GM21529 (cell line): ENCODE measurements around the gene TMEM31.

ENCODE experiments used
- ATAC-seq: cut with Tn5 transposase; IDR thresholded peaks from one replicate; pipeline ENCODE4 v1.9.1; 2021; ENCODE audit not compliant: unreplicated experiment

The TMEM31 gene

GRCh38 chrX:103710609-103711008 is at the start of gene TMEM31:
TSS of gene TMEM31 (plus strand) at chrX:103710909. CDS start at chrX:103712259, 1,350 bp downstream.
- ATAC-seq = no peak

- no peak for ATAC-seq
Measured at GRCh38 chrX:103663981-103664762, 46.5 kb upstream of the TMEM31 start.

GRCh38 chrX:103666202-103667107 is 44.3 kb upstream of the TMEM31 start:
- no peak for ATAC-seq

GRCh38 chrX:103669745-103670144 is 41.0 kb upstream of the TMEM31 start:
- ATAC-seq = no peak

GRCh38 chrX:103674531-103675454 is 35.9 kb upstream of the TMEM31 start:
- ATAC-seq = no peak

- ATAC-seq = no peak
Measured at GRCh38 chrX:103678199-103678993, 32.3 kb upstream of the TMEM31 start.

GRCh38 chrX:103681443-103681842 is 29.3 kb upstream of the TMEM31 start:
- ATAC-seq = no peak

GRCh38 chrX:103685396-103685795 is 25.3 kb upstream of the TMEM31 start:
- ATAC-seq = no peak

GRCh38 chrX:103686199-103687072 is 24.3 kb upstream of the TMEM31 start, which contains the start of gene MORF4L2:
TSS of gene MORF4L2 (minus strand) at chrX:103686699. CDS start at chrX:103677027, 9,672 bp downstream.
- ATAC-seq = peak; percentile 90

- ATAC-seq = peak; percentile 47
Measured at GRCh38 chrX:103687073-103687695, 23.5 kb upstream of the TMEM31 start.

GRCh38 chrX:103687696-103688201 is 23.0 kb upstream of the TMEM31 start:
- ATAC-seq = no peak

GRCh38 chrX:103688946-103689345 is 21.8 kb upstream of the TMEM31 start:
- ATAC-seq = no peak

- no peak for ATAC-seq
Measured at GRCh38 chrX:103691059-103691458, 19.6 kb upstream of the TMEM31 start.

GRCh38 chrX:103697687-103698086 is 13.0 kb upstream of the TMEM31 start:
- ATAC-seq = no peak

GRCh38 chrX:103699243-103699642 is 11.5 kb upstream of the TMEM31 start:
- no peak for ATAC-seq

- no peak for ATAC-seq
Measured at GRCh38 chrX:103704863-103705262, 5.8 kb upstream of the TMEM31 start.

GRCh38 chrX:103716962-103717361 is 6.3 kb downstream of the TMEM31 start:
- no peak for ATAC-seq

- ATAC-seq = no peak
Measured at GRCh38 chrX:103718120-103718519, 7.4 kb downstream of the TMEM31 start.
